Lower lobe of right lung (tissue), 2 donors: ENCODE results near the gene TOM1L2. TPM values are rescaled to one million over a fixed set of nuclear protein-coding genes. Genes with fewer than 3 reads are reported as not detected.
"Not testable (repeated sequence)": the region's sequence is repeated elsewhere in the genome, so short reads cannot be mapped to it uniquely, and the experiment has no call there.

Experiments
- ATAC-seq, 2 donors: fragments of 200-7000 bp; cut with Tn5 transposase; one replicate each; pipeline ENCODE4 v1.9.1; 2020 to 2022; ENCODE audit warnings: mild to moderate bottlenecking in 2 of 2, moderate library complexity in 2 of 2
- DNase-seq: peaks from one replicate; pipeline ENCODE4 v3.0.0-alpha.2; 2020
- H3K27ac ChIP-seq: fragments of 200-600 bp; one replicate; pipeline ENCODE4 v1.8.0; 2022
- H3K27me3 ChIP-seq: fragments of 200-600 bp; one replicate; pipeline ENCODE4 v1.8.0; 2022; ENCODE audit warnings: low read depth
- H3K36me3 ChIP-seq: fragments of 200-600 bp; one replicate; pipeline ENCODE4 v1.8.0; 2022; ENCODE audit warnings: mild to moderate bottlenecking
- H3K4me1 ChIP-seq: fragments of 200-600 bp; one replicate; pipeline ENCODE4 v1.8.0; 2022
- H3K4me3 ChIP-seq: fragments of 200-600 bp; one replicate; pipeline ENCODE4 v1.8.0; 2022; ENCODE audit warnings: mild to moderate bottlenecking
- H3K9me3 ChIP-seq: fragments of 200-600 bp; one replicate; pipeline ENCODE4 v1.8.0; 2022
- CTCF ChIP-seq: fragments of 200-600 bp; IDR thresholded peaks from one replicate; pipeline ENCODE4 v1.8.0; 2022; ENCODE audit warnings: antibody characterized with exemption, mild to moderate bottlenecking
- intact Hi-C: fragments of 100-400 bp; cut with DNase I; formaldehyde crosslinking; loops from one replicate; pipeline ENCODE4 v1.11.0; 2022
- total RNA-seq: library from RNA; stranded (reverse); fragmentation: NEBNext Ultra II Directional; extraction: Animal tissue kit (Norgen Biotek cat#: 25700); gene quantifications from one replicate; pipeline ENCODE4 v1.2.1, GENCODE V29; 2021
- donor health status: DM: no; HTN: yes; CAD: no; lungs with severe emphysema.

Gene TOM1L2
- total RNA-seq, 1 donor from 2014 or later = 63.4 TPM

GRCh38 chr17:18004345-18004744 is 32.1 kb upstream of the TOM1L2 start:
- H3K27ac ChIP-seq = no peak overlapping the region
- no peak for DNase-seq
- no peaks in the 10 kb centered on the region for H3K9me3 ChIP-seq
- peaks cover 23% of the 10 kb centered on the region for H3K36me3 ChIP-seq
- no peak overlapping the region for H3K4me3 ChIP-seq
- H3K4me1 ChIP-seq = no peaks in the 10 kb centered on the region
- intact Hi-C loops = no loop called here
- no peak for TF ChIP-seq CTCF
- ATAC-seq = no peak
- no peaks in the 10 kb centered on the region for H3K27me3 ChIP-seq

- TF ChIP-seq CTCF = no peak
- ATAC-seq = no peak
- no peaks in the 10 kb centered on the region for H3K27me3 ChIP-seq
- DNase-seq = no peak
- H3K27ac ChIP-seq = no peak overlapping the region
- peaks cover 6% of the 10 kb centered on the region for H3K36me3 ChIP-seq
- no peaks in the 10 kb centered on the region for H3K4me1 ChIP-seq
- H3K9me3 ChIP-seq = no peaks in the 10 kb centered on the region
- intact Hi-C loops = no loop called here
- H3K4me3 ChIP-seq = no peak overlapping the region
Observed at GRCh38 chr17:18002171-18002570, 30.0 kb upstream of the TOM1L2 start.

- Histone ChIP-seq H3K4me3 (no peak overlapping the region), H3K9me3 (no peaks in the 10 kb centered on the region), H3K36me3 (no peaks in the 10 kb centered on the region), H3K27ac (no peak overlapping the region), H3K27me3 (no peaks in the 10 kb centered on the region), H3K4me1 (no peaks in the 10 kb centered on the region)
- TF ChIP-seq CTCF = no peak
- intact Hi-C loops = no loop called here
- ATAC-seq = no peak
- DNase-seq = no peak
Observed at GRCh38 chr17:18000030-18000408, 27.8 kb upstream of the TOM1L2 start.

- Histone ChIP-seq H3K27me3 (no peaks in the 10 kb centered on the region), H3K27ac (no peak overlapping the region), H3K9me3 (no peaks in the 10 kb centered on the region), H3K36me3 (no peaks in the 10 kb centered on the region), H3K4me1 (no peaks in the 10 kb centered on the region), H3K4me3 (no peak overlapping the region)
- DNase-seq (no peak), ATAC-seq (no peak)
- no peak for TF ChIP-seq CTCF
- intact Hi-C loops = no loop called here
Observed at GRCh38 chr17:17999364-18000029, 27.3 kb upstream of the TOM1L2 start.

GRCh38 chr17:17998934-17999333 is 26.7 kb upstream of the TOM1L2 start:
- no peak for TF ChIP-seq CTCF

GRCh38 chr17:17995887-17996286 is 23.7 kb upstream of the TOM1L2 start:
- intact Hi-C loops, ATAC-seq, DNase-seq, H3K27me3 ChIP-seq, H3K9me3 ChIP-seq, H3K36me3 ChIP-seq, H3K4me1 ChIP-seq, H3K27ac ChIP-seq, H3K4me3 ChIP-seq: not testable (repeated sequence)

More at GRCh38 chr17:17998934-17999333, 26.7 kb upstream of the TOM1L2 start:
- ATAC-seq = no peak
- no peak for DNase-seq
- Histone ChIP-seq H3K4me3 (no peak overlapping the region), H3K27me3 (no peaks in the 10 kb centered on the region), H3K4me1 (no peaks in the 10 kb centered on the region), H3K27ac (no peak overlapping the region), H3K36me3 (no peaks in the 10 kb centered on the region), H3K9me3 (no peaks in the 10 kb centered on the region)
- intact Hi-C loops = no loop called here
